ENCODE results near the gene PTPRD. TPM values are rescaled to one million over a fixed set of nuclear protein-coding genes. Genes with fewer than 3 reads are reported as not detected.

PTPRD gene
- total RNA-seq, 2 experiments from 2014 or later: not detected

DNA sequence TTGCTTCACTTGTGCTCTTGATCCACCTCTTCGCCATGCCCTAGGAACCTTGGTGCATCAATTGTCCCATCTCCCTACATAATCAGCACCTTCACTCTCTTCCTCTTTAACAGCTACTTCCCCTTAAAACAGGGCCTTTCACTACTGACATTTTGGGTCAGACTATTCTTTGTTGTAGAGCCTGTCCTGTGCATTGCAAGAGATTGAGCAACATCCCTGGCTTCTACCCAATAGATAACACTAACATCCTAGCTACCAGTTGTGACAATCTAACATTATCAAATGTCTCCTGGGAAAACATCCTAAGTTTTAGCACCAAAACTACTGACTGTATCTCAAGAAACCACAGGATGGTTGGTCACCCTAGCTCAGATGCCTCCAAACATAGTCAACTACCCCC is 1958.9 kb downstream of the PTPRD start:
- Mint-ChIP-seq H3K27ac (no peak overlapping the region), H3K4me3 (no peak overlapping the region), H3K27me3 (ENCODE audit: low read depth) (no peaks in the 10 kb centered on the region), H3K4me1 (ENCODE audit: low read depth) (no peaks in the 10 kb centered on the region), H3K36me3 (ENCODE audit: low read depth) (no peaks in the 10 kb centered on the region), H3K9me3 (ENCODE audit: insufficient read depth) (no peaks in the 10 kb centered on the region)
- ATAC-seq (no peak), DNase-seq (no peak)
- ChIA-PET POLR2A (no interaction called here), CTCF (interaction anchor here (0.7 kb wide), 1 partner anchor 875 kb away, joined by 3 read pairs; no protein-coding TSS in a partner anchor)

- ChIA-PET POLR2A (no interaction called here), CTCF (no interaction called here)
- DNase-seq (no peak), ATAC-seq (no peak)
- no peaks in the 10 kb centered on the region for H3K4me1 Mint-ChIP-seq (ENCODE audit: low read depth)
- no peak overlapping the region for H3K27ac Mint-ChIP-seq
- no peaks in the 10 kb centered on the region for H3K9me3 Mint-ChIP-seq (ENCODE audit: insufficient read depth)
- no peak overlapping the region for H3K4me3 Mint-ChIP-seq
- H3K36me3 Mint-ChIP-seq (ENCODE audit: low read depth): no peaks in the 10 kb centered on the region
- no peaks in the 10 kb centered on the region for H3K27me3 Mint-ChIP-seq (ENCODE audit: low read depth)
Observed at GRCh38 chr9:8653111-8653510, 1959.7 kb downstream of the PTPRD start.

- ATAC-seq: no peak
- POLR2A ChIA-PET: no interaction called here
- Mint-ChIP-seq H3K36me3 (ENCODE audit: low read depth) (no peaks in the 10 kb centered on the region), H3K27me3 (ENCODE audit: low read depth) (no peaks in the 10 kb centered on the region), H3K4me3 (no peak overlapping the region), H3K9me3 (ENCODE audit: insufficient read depth) (no peaks in the 10 kb centered on the region), H3K4me1 (ENCODE audit: low read depth) (no peaks in the 10 kb centered on the region), H3K27ac (no peak overlapping the region)
- no peak for DNase-seq
- CTCF ChIA-PET: no interaction called here
Observed at GRCh38 chr9:8652255-8652654, 1960.5 kb downstream of the PTPRD start.

GRCh38 chr9:8651846-8652215 is 1961.0 kb downstream of the PTPRD start:
- Mint-ChIP-seq H3K27ac (no peak overlapping the region), H3K4me1 (ENCODE audit: low read depth) (no peaks in the 10 kb centered on the region), H3K9me3 (ENCODE audit: insufficient read depth) (no peaks in the 10 kb centered on the region), H3K4me3 (no peak overlapping the region), H3K27me3 (ENCODE audit: low read depth) (no peaks in the 10 kb centered on the region), H3K36me3 (ENCODE audit: low read depth) (no peaks in the 10 kb centered on the region)
- no peak for ATAC-seq
- no peak for DNase-seq
- ChIA-PET CTCF (no interaction called here), POLR2A (no interaction called here)

- POLR2A ChIA-PET: no interaction called here
- no peaks in the 10 kb centered on the region for H3K4me1 Mint-ChIP-seq (ENCODE audit: low read depth)
- DNase-seq: no peak
- no peaks in the 10 kb centered on the region for H3K36me3 Mint-ChIP-seq (ENCODE audit: low read depth)
- ATAC-seq: no peak
- no peaks in the 10 kb centered on the region for H3K9me3 Mint-ChIP-seq (ENCODE audit: insufficient read depth)
- H3K27ac Mint-ChIP-seq: no peak overlapping the region
- CTCF ChIA-PET: no interaction called here
- no peak overlapping the region for H3K4me3 Mint-ChIP-seq
- no peaks in the 10 kb centered on the region for H3K27me3 Mint-ChIP-seq (ENCODE audit: low read depth)
Observed at GRCh38 chr9:8651070-8651845, 1961.5 kb downstream of the PTPRD start.

DNA sequence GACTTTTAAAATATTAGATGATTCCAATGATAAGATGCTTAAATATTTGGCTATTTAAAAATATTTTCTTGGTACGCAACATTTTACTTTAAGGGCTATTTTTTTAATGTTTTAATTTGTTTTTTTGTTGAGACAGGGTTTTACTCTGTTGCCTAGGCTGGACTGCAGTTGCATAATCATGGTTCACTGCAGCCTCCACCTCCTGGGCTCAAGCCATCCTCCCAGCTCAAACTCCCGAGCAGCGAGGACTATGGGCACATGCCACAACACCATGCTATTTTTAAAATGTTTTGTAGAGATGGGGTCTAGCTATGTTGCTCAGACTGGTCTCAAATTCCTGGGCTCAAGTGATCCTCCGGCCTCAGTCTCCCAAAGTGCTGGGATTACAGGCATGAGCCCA is 1963.0 kb downstream of the PTPRD start:
- Mint-ChIP-seq H3K9me3 (ENCODE audit: insufficient read depth) (no peaks in the 10 kb centered on the region), H3K4me3 (no peak overlapping the region), H3K4me1 (ENCODE audit: low read depth) (no peaks in the 10 kb centered on the region), H3K36me3 (ENCODE audit: low read depth) (no peaks in the 10 kb centered on the region), H3K27ac (no peak overlapping the region), H3K27me3 (ENCODE audit: low read depth) (no peaks in the 10 kb centered on the region)
- DNase-seq (no peak), ATAC-seq (no peak)
- ChIA-PET POLR2A (no interaction called here), CTCF (no interaction called here)

- ChIA-PET CTCF (no interaction called here), POLR2A (no interaction called here)
- H3K27me3 Mint-ChIP-seq (ENCODE audit: low read depth): no peaks in the 10 kb centered on the region
- no peak for DNase-seq
- no peak overlapping the region for H3K27ac Mint-ChIP-seq
- H3K4me3 Mint-ChIP-seq: no peak overlapping the region
- H3K9me3 Mint-ChIP-seq (ENCODE audit: insufficient read depth): no peaks in the 10 kb centered on the region
- ATAC-seq: no peak
- H3K4me1 Mint-ChIP-seq (ENCODE audit: low read depth): no peaks in the 10 kb centered on the region
- no peaks in the 10 kb centered on the region for H3K36me3 Mint-ChIP-seq (ENCODE audit: low read depth)
Observed at GRCh38 chr9:8649160-8649559, 1963.6 kb downstream of the PTPRD start.

DNA sequence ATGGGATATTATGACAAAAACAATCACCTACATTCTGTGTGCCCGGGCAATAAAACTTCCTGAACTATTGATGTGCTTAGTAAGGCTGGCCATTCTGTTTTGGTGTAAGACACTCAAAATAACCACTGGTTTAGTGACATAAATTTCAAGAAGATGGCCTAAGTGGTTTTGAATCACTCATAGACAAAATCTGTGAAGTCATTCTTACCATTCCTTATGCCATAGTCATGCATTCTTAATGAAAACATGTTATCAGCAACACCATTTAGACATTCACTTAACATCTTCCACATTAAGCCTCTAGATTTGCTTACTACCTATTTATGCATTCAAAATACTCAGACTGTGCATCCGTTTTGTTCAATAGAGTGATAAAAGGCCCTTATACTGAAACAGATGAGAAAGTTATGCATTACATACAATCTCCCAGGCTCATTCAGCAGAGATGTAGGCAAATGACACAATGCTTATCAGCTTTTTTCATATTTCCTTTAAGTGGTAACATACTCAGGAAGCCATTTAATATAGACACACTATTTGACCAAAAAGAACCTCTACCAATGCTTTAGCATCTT is 1964.4 kb downstream of the PTPRD start:
- no peaks in the 10 kb centered on the region for H3K27me3 Mint-ChIP-seq (ENCODE audit: low read depth)
- no peaks in the 10 kb centered on the region for H3K36me3 Mint-ChIP-seq (ENCODE audit: low read depth)

DNA sequence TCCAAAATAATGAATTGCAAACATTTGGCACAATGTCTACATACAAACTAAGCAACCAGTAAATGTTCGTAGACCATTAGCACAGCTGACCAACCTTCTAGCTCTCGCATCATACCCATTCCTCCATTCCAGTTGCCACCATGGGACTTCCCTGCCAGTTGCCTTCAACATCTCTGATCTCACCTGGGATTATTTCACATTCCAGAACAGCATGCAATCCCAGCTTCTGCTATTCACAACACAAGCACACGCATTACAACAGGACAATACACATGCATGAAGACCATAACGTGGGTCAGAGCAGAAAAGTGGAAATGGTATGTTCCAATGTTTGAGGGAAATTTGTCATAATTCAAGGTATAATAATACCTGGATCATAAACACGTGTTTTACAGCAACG is 1965.0 kb downstream of the PTPRD start:
- Mint-ChIP-seq H3K36me3 (ENCODE audit: low read depth) (no peaks in the 10 kb centered on the region), H3K4me1 (ENCODE audit: low read depth) (no peaks in the 10 kb centered on the region), H3K4me3 (no peak overlapping the region), H3K27me3 (ENCODE audit: low read depth) (no peaks in the 10 kb centered on the region), H3K9me3 (ENCODE audit: insufficient read depth) (no peaks in the 10 kb centered on the region), H3K27ac (no peak overlapping the region)
- ChIA-PET POLR2A (no interaction called here), CTCF (no interaction called here)
- DNase-seq (no peak), ATAC-seq (no peak)

More for the DNA sequence above, 1964.4 kb downstream of the PTPRD start:
- no peak for ATAC-seq
- Mint-ChIP-seq H3K9me3 (ENCODE audit: insufficient read depth) (no peaks in the 10 kb centered on the region), H3K4me3 (no peak overlapping the region), H3K27ac (no peak overlapping the region), H3K4me1 (ENCODE audit: low read depth) (no peaks in the 10 kb centered on the region)
- DNase-seq: no peak
- ChIA-PET POLR2A (no interaction called here), CTCF (no interaction called here)

GRCh38 chr9:8644571-8644970 is 1968.2 kb downstream of the PTPRD start:
- no peaks in the 10 kb centered on the region for H3K9me3 Mint-ChIP-seq (ENCODE audit: insufficient read depth)
- ChIA-PET POLR2A (no interaction called here), CTCF (no interaction called here)
- no peaks in the 10 kb centered on the region for H3K27me3 Mint-ChIP-seq (ENCODE audit: low read depth)
- no peak for ATAC-seq
- no peak for DNase-seq
- no peaks in the 10 kb centered on the region for H3K4me1 Mint-ChIP-seq (ENCODE audit: low read depth)
- no peak overlapping the region for H3K27ac Mint-ChIP-seq
- no peak overlapping the region for H3K4me3 Mint-ChIP-seq
- H3K36me3 Mint-ChIP-seq (ENCODE audit: low read depth): no peaks in the 10 kb centered on the region

GRCh38 chr9:8643896-8644295 is 1968.9 kb downstream of the PTPRD start:
- no peaks in the 10 kb centered on the region for H3K4me1 Mint-ChIP-seq (ENCODE audit: low read depth)
- no peak overlapping the region for H3K4me3 Mint-ChIP-seq
- no peak for DNase-seq
- H3K36me3 Mint-ChIP-seq (ENCODE audit: low read depth): no peaks in the 10 kb centered on the region
- ChIA-PET POLR2A (no interaction called here), CTCF (no interaction called here)
- H3K9me3 Mint-ChIP-seq (ENCODE audit: insufficient read depth): no peaks in the 10 kb centered on the region
- no peak for ATAC-seq
- no peaks in the 10 kb centered on the region for H3K27me3 Mint-ChIP-seq (ENCODE audit: low read depth)
- no peak overlapping the region for H3K27ac Mint-ChIP-seq

DNA sequence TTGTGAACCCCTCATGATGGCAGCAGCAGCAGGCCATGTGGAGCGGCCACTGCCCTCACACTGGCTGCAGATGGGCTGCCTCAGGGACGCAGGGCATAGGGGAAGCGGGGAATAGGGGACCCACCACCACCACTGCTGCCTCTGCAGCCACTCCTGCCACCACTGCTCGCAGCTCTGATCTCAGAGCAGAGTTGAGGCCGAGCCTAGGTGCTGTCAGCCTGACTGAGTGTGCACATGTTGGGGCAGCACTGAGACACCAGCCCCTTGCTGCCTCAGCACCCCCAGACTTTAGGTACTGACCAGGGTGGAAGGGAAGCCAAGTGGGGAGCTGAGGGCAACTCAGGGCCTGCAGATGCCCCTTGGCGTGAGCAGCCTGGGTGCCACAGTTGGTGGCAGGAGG is 1969.3 kb downstream of the PTPRD start:
- Mint-ChIP-seq H3K4me3 (no peak overlapping the region), H3K4me1 (ENCODE audit: low read depth) (no peaks in the 10 kb centered on the region), H3K36me3 (ENCODE audit: low read depth) (no peaks in the 10 kb centered on the region), H3K27ac (no peak overlapping the region), H3K27me3 (ENCODE audit: low read depth) (no peaks in the 10 kb centered on the region), H3K9me3 (ENCODE audit: insufficient read depth) (no peaks in the 10 kb centered on the region)
- ATAC-seq: no peak
- ChIA-PET POLR2A (no interaction called here), CTCF (no interaction called here)
- DNase-seq: no peak

- H3K4me1 Mint-ChIP-seq (ENCODE audit: low read depth): no peaks in the 10 kb centered on the region
- no peak overlapping the region for H3K27ac Mint-ChIP-seq
- H3K36me3 Mint-ChIP-seq (ENCODE audit: low read depth): no peaks in the 10 kb centered on the region
- no peak for DNase-seq
- POLR2A ChIA-PET: no interaction called here
- ATAC-seq: no peak
- CTCF ChIA-PET: no interaction called here
- no peaks in the 10 kb centered on the region for H3K9me3 Mint-ChIP-seq (ENCODE audit: insufficient read depth)
- H3K27me3 Mint-ChIP-seq (ENCODE audit: low read depth): no peaks in the 10 kb centered on the region
- H3K4me3 Mint-ChIP-seq: no peak overlapping the region
Observed at GRCh38 chr9:8640761-8641160, 1972.0 kb downstream of the PTPRD start.

All from activated CD8-positive, alpha-beta T cell treated with anti-CD3 and anti-CD28 coated beads, Interleukin-2, amount 10 ng/mL, durations not matched to agents 7 days and 5 days (primary cell).